Astrocyte (in vitro differentiated cells and primary cell): Measurements from ENCODE around the gene ATP6V1F. TPM values are rescaled to one million over a fixed set of nuclear protein-coding genes. Genes with fewer than 3 reads are reported as not detected.

ENCODE experiments used
- DNase-seq: peaks from one replicate; pipeline ENCODE4 v3.0.0-alpha.2; 2010; ENCODE audit warnings: low read depth
- FAIRE-seq: peaks from 2 replicates; lab custom pipeline; 2011; peaks lifted over from hg19 to GRCh38; lab: Jason Lieb, UNC
- H2AFZ ChIP-seq: 2 replicates; pipeline ENCODE4 v1.6.0; 2012; ENCODE audit warnings: low read depth, low read length, inconsistent platforms
- H3K27ac ChIP-seq: 2 replicates; pipeline ENCODE4 v1.5.1; 2011; ENCODE audit warnings: low read depth, low read length, inconsistent platforms
- H3K27me3 ChIP-seq: 2 replicates; pipeline ENCODE4 v1.6.0; 2011; ENCODE audit warnings: low read length, inconsistent platforms; ENCODE audit not compliant: insufficient read depth
- H3K36me3 ChIP-seq: 2 replicates; pipeline ENCODE4 v1.5.1; 2011; ENCODE audit warnings: low read length, inconsistent platforms; ENCODE audit not compliant: insufficient read depth
- H3K4me1 ChIP-seq: 2 replicates; pipeline ENCODE4 v1.5.1; 2011; ENCODE audit warnings: low read length, inconsistent platforms; ENCODE audit not compliant: insufficient read depth
- H3K4me2 ChIP-seq: 2 replicates; pipeline ENCODE4 v1.6.0; 2012; ENCODE audit warnings: low read length, inconsistent platforms
- H3K4me3 ChIP-seq: 2 replicates; pipeline ENCODE4 v1.5.1; 2011; ENCODE audit warnings: low read depth, mild to moderate bottlenecking, low read length, inconsistent platforms; ENCODE audit not compliant: insufficient read depth
- H3K79me2 ChIP-seq: 2 replicates; pipeline ENCODE4 v1.6.0; 2012; ENCODE audit warnings: mild to moderate bottlenecking, low read length, inconsistent platforms; ENCODE audit not compliant: insufficient read depth
- H3K9ac ChIP-seq: 2 replicates; pipeline ENCODE4 v1.6.0; 2012; ENCODE audit warnings: mild to moderate bottlenecking, low read length, inconsistent platforms
- H3K9me3 ChIP-seq: 2 replicates; pipeline ENCODE4 v1.5.1; 2012; ENCODE audit warnings: low read depth, mild to moderate bottlenecking, low read length, inconsistent platforms; ENCODE audit not compliant: insufficient read depth
- H4K20me1 ChIP-seq: 2 replicates; pipeline ENCODE4 v1.6.0; 2012; ENCODE audit warnings: low read length, inconsistent platforms; ENCODE audit not compliant: insufficient read depth
- H3K27ac Mint-ChIP-seq: one replicate; pipeline ENCODE4 v1.8.0; 2021; ENCODE audit warnings: mild to moderate bottlenecking, mixed read lengths; ENCODE audit not compliant: unreplicated experiment
- H3K27me3 Mint-ChIP-seq: one replicate; pipeline ENCODE4 v1.8.0; 2021; ENCODE audit warnings: low read depth, mixed read lengths; ENCODE audit not compliant: unreplicated experiment
- H3K36me3 Mint-ChIP-seq: one replicate; pipeline ENCODE4 v1.8.0; 2021; ENCODE audit warnings: low read depth, mixed read lengths; ENCODE audit not compliant: unreplicated experiment
- H3K4me1 Mint-ChIP-seq: one replicate; pipeline ENCODE4 v1.8.0; 2021; ENCODE audit warnings: low read depth, mixed read lengths; ENCODE audit not compliant: unreplicated experiment
- H3K4me3 Mint-ChIP-seq: one replicate; pipeline ENCODE4 v1.8.0; 2021; ENCODE audit warnings: mild to moderate bottlenecking, moderate library complexity, mixed read lengths; ENCODE audit not compliant: unreplicated experiment
- H3K9me3 Mint-ChIP-seq: one replicate; pipeline ENCODE4 v1.8.0; 2021; ENCODE audit warnings: mild to moderate bottlenecking, mixed read lengths; ENCODE audit not compliant: unreplicated experiment
- CTCF ChIP-seq: IDR thresholded peaks from 2 replicates; pipeline ENCODE4 v1.5.1; 2011; ENCODE audit warnings: low read depth, mild to moderate bottlenecking, inconsistent platforms, low read length, moderate library complexity; ENCODE audit not compliant: insufficient read depth
- EZH2 ChIP-seq: IDR thresholded peaks from 2 replicates; pipeline ENCODE4 v1.6.1; 2012; ENCODE audit warnings: mild to moderate bottlenecking, low read length, inconsistent platforms; ENCODE audit not compliant: insufficient read depth
- total RNA-seq: library from RNA; stranded (reverse); gene quantifications from 2 replicates; pipeline ENCODE4 v1.2.1, GENCODE V29; 2021

ATP6V1F gene
- total RNA-seq, 1 donor from 2014 or later, result 193 TPM

DNA sequence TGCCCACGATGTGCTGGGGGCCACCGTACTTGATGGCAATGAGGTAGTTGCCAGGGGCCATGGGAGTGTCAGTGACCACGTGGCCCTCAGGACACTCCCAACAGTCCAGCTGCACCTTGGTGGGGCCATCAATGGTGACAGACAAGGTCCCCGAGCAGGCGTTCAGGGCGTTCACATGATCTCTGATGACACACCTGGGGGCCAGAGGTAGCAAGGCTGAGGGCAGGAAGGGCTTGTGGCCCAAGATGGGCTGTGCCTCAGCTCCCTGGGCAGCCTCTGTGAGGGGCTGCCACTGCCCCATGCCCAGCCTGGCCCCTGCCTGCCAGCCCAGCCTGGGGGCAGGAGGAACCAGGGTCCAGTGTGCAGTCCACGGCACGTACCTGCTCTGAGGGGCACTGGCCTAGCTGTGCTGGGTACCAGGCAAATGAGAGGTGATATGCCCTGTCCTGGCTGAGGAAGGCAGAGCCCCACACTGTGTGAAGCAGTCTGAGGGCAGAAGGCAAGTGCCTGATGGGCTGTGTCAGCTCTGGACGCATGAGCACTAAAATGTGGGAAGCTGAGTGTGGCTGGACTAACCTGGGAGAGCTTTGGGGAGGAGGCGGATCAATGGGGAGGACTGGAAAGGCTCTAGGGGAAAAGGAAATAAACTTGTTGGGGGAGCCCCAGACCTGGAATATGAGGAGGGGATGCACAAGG, 51.4 kb downstream of the ATP6V1F start:
- Histone ChIP-seq H3K36me3 (no peaks in the 10 kb centered on the region), H3K79me2 (no peaks in the 10 kb centered on the region), H3K4me1 (peaks cover 6% of the 10 kb centered on the region), H3K27me3 (peaks cover 46% of the 10 kb centered on the region), H2AFZ (no peak overlapping the region), H3K27ac (no peak overlapping the region), H3K4me3 (no peak overlapping the region), H3K4me2 (no peak overlapping the region), H4K20me1 (no peaks in the 10 kb centered on the region), H3K9ac (no peak overlapping the region), H3K9me3 (no peaks in the 10 kb centered on the region)
- Mint-ChIP-seq H3K27me3 (peaks cover 66% of the 10 kb centered on the region), H3K36me3 (peaks cover 2% of the 10 kb centered on the region), H3K27ac (no peak overlapping the region), H3K9me3 (no peaks in the 10 kb centered on the region), H3K4me3 (no peak overlapping the region), H3K4me1 (peaks cover 9% of the 10 kb centered on the region)
- TF ChIP-seq EZH2, result peak; percentile 32
- TF ChIP-seq CTCF, result no peak
- DNase-seq, result no peak
- FAIRE-seq, result no peak

- Histone ChIP-seq H4K20me1 (no peaks in the 10 kb centered on the region), H3K4me2 (no peak overlapping the region), H3K9me3 (no peaks in the 10 kb centered on the region), H3K79me2 (no peaks in the 10 kb centered on the region), H2AFZ (no peak overlapping the region), H3K36me3 (no peaks in the 10 kb centered on the region), H3K4me1 (peaks cover 5% of the 10 kb centered on the region), H3K4me3 (no peak overlapping the region), H3K27me3 (peaks cover 46% of the 10 kb centered on the region), H3K9ac (no peak overlapping the region), H3K27ac (no peak overlapping the region)
- TF ChIP-seq CTCF, result no peak
- no peak for TF ChIP-seq EZH2
- Mint-ChIP-seq H3K27me3 (peaks cover 66% of the 10 kb centered on the region), H3K4me3 (no peak overlapping the region), H3K9me3 (no peaks in the 10 kb centered on the region), H3K27ac (no peak overlapping the region), H3K4me1 (peaks cover 6% of the 10 kb centered on the region), H3K36me3 (peaks cover 2% of the 10 kb centered on the region)
- FAIRE-seq, result no peak
- DNase-seq, result no peak
Measured at GRCh38 chr7:128914566-128915151, 52.0 kb downstream of the ATP6V1F start.

- Mint-ChIP-seq H3K27me3 (peaks cover 66% of the 10 kb centered on the region), H3K27ac (no peak overlapping the region), H3K36me3 (peaks cover 2% of the 10 kb centered on the region), H3K4me3 (no peak overlapping the region), H3K4me1 (peaks cover 5% of the 10 kb centered on the region), H3K9me3 (no peaks in the 10 kb centered on the region)
- no peak overlapping the region for H3K4me3 ChIP-seq
- no peaks in the 10 kb centered on the region for H3K9me3 ChIP-seq
- H4K20me1 ChIP-seq, result no peaks in the 10 kb centered on the region
- H3K27ac ChIP-seq, result no peak overlapping the region
- FAIRE-seq (no peak), DNase-seq (no peak)
- H3K27me3 ChIP-seq, result peaks cover 47% of the 10 kb centered on the region
- TF ChIP-seq CTCF, result no peak
- no peak for TF ChIP-seq EZH2
- no peaks in the 10 kb centered on the region for H3K4me1 ChIP-seq
- H2AFZ ChIP-seq, result peak overlapping the region; percentile 10
- no peaks in the 10 kb centered on the region for H3K36me3 ChIP-seq
- no peak overlapping the region for H3K9ac ChIP-seq
- peak overlapping the region; percentile 48 for H3K4me2 ChIP-seq
- H3K79me2 ChIP-seq, result no peaks in the 10 kb centered on the region
Measured at GRCh38 chr7:128915271-128915819, 52.7 kb downstream of the ATP6V1F start.
